ENCODE data around the gene PRKCB.

The PRKCB gene

GRCh38 chr16:23802776-23803175 is 33.0 kb upstream of the PRKCB start:
- H3F3A ChIP-seq (ENCODE audit: control insufficient read depth, insufficient read depth) = no peaks in the 10 kb centered on the region
- peaks cover 6% of the 10 kb centered on the region for H3K27me3 ChIP-seq (ENCODE audit: control insufficient read depth, low read length)
- TF ChIP-seq EZH2phosphoT487 (IDR thresholded peaks at IDR 0.05; ENCODE audit: borderline replicate concordance, low read length) (no peak), CTCF (IDR thresholded peaks at IDR 0.05; ENCODE audit: low read depth, low read length, poor library complexity, severe bottlenecking) (no peak)
- H3K4me3 ChIP-seq (ENCODE audit: low read length) = no peak overlapping the region
- no peaks in the 10 kb centered on the region for H3K9me3 ChIP-seq (ENCODE audit: control insufficient read depth, insufficient read depth, low read length)
- no peaks in the 10 kb centered on the region for H3K36me3 ChIP-seq (ENCODE audit: control insufficient read depth, low read length)
- H4K20me1 ChIP-seq (ENCODE audit: control insufficient read depth, insufficient read depth, low read depth, low read length) = no peaks in the 10 kb centered on the region
- no peaks in the 10 kb centered on the region for H3K79me2 ChIP-seq (ENCODE audit: control insufficient read depth, low read length)
- no peak overlapping the region for H3K27ac ChIP-seq (ENCODE audit: low read depth, low read length)
- H3K9me2 ChIP-seq (replicated peaks; ENCODE audit: control insufficient read depth, low read length) = no peaks in the 10 kb centered on the region
- no peak overlapping the region for H3K4me2 ChIP-seq (ENCODE audit: low read length)
- H3K4me1 ChIP-seq (ENCODE audit: control insufficient read depth, low read length) = peaks cover 13% of the 10 kb centered on the region

GRCh38 chr16:23803591-23804123 is 32.1 kb upstream of the PRKCB start:
- TF ChIP-seq EZH2phosphoT487 (IDR thresholded peaks at IDR 0.05; ENCODE audit: borderline replicate concordance, low read length) (no peak), CTCF (IDR thresholded peaks at IDR 0.05; ENCODE audit: low read depth, low read length, poor library complexity, severe bottlenecking) (peak; percentile 80)
- Histone ChIP-seq H3F3A (ENCODE audit: control insufficient read depth, insufficient read depth) (no peaks in the 10 kb centered on the region), H3K4me2 (ENCODE audit: low read length) (peak overlapping the region; percentile 27; the same call in 1 of the 2 replicates), H3K27me3 (ENCODE audit: control insufficient read depth, low read length) (peaks cover 6% of the 10 kb centered on the region), H3K4me1 (ENCODE audit: control insufficient read depth, low read length) (peaks cover 13% of the 10 kb centered on the region), H3K9me2 (replicated peaks; ENCODE audit: control insufficient read depth, low read length) (no peaks in the 10 kb centered on the region), H3K9me3 (ENCODE audit: control insufficient read depth, insufficient read depth, low read length) (no peaks in the 10 kb centered on the region), H3K4me3 (ENCODE audit: low read length) (no peak overlapping the region), H3K36me3 (ENCODE audit: control insufficient read depth, low read length) (no peaks in the 10 kb centered on the region), H3K27ac (ENCODE audit: low read depth, low read length) (no peak overlapping the region), H4K20me1 (ENCODE audit: control insufficient read depth, insufficient read depth, low read depth, low read length) (no peaks in the 10 kb centered on the region), H3K79me2 (ENCODE audit: control insufficient read depth, low read length) (no peaks in the 10 kb centered on the region)

- Histone ChIP-seq H3F3A (ENCODE audit: control insufficient read depth, insufficient read depth) (no peaks in the 10 kb centered on the region), H3K9me3 (ENCODE audit: control insufficient read depth, insufficient read depth, low read length) (no peaks in the 10 kb centered on the region), H3K79me2 (ENCODE audit: control insufficient read depth, low read length) (no peaks in the 10 kb centered on the region), H3K4me1 (ENCODE audit: control insufficient read depth, low read length) (peaks cover 13% of the 10 kb centered on the region), H3K4me3 (ENCODE audit: low read length) (no peak overlapping the region), H4K20me1 (ENCODE audit: control insufficient read depth, insufficient read depth, low read depth, low read length) (no peaks in the 10 kb centered on the region), H3K27ac (ENCODE audit: low read depth, low read length) (no peak overlapping the region), H3K9me2 (replicated peaks; ENCODE audit: control insufficient read depth, low read length) (no peaks in the 10 kb centered on the region), H3K36me3 (ENCODE audit: control insufficient read depth, low read length) (no peaks in the 10 kb centered on the region), H3K27me3 (ENCODE audit: control insufficient read depth, low read length) (peaks cover 6% of the 10 kb centered on the region), H3K4me2 (ENCODE audit: low read length) (no peak overlapping the region)
- TF ChIP-seq EZH2phosphoT487 (IDR thresholded peaks at IDR 0.05; ENCODE audit: borderline replicate concordance, low read length) (no peak), CTCF (IDR thresholded peaks at IDR 0.05; ENCODE audit: low read depth, low read length, poor library complexity, severe bottlenecking) (no peak)
Observed at GRCh38 chr16:23807028-23807427, 28.8 kb upstream of the PRKCB start.
